ENCODE data around the gene BTN3A1. TPM values are rescaled to one million over a fixed set of nuclear protein-coding genes. Genes with fewer than 3 reads are reported as not detected.
A peak's percentile ranks its signal among the peaks of the same experiment; 100 is the strongest.

BTN3A1 gene
- total and polyA plus RNA-seq, 2 of the 13 experiments (the other 11 are each of a cell fraction or from before 2014, with no cell fraction given) = 13.3 to 14.0 TPM

- TF ChIP-seq RXRA (CRISPR knock-in tag; IDR thresholded peaks at IDR 0.05) = no peak; the same call in 1 of the 2 replicates
- TF ChIP-seq TEAD2 (CRISPR knock-in tag; IDR thresholded peaks at IDR 0.05) = no peak
- TF ChIP-seq KAT7 (CRISPR knock-in tag; IDR thresholded peaks at IDR 0.05; ENCODE audit: borderline replicate concordance) = no peak
- no peak for TF ChIP-seq ZNF670 (CRISPR knock-in tag; IDR thresholded peaks at IDR 0.05; ENCODE audit: borderline replicate concordance)
- TF ChIP-seq HOXA9 (CRISPR knock-in tag; IDR thresholded peaks at IDR 0.05; ENCODE audit: borderline replicate concordance) = no peak
- no peak for TF ChIP-seq ZNF367 (CRISPR knock-in tag; IDR thresholded peaks at IDR 0.05; ENCODE audit: borderline replicate concordance)
- TF ChIP-seq SMAD9 (CRISPR knock-in tag; IDR thresholded peaks at IDR 0.05) = no peak
- TF ChIP-seq, protein P1, sequence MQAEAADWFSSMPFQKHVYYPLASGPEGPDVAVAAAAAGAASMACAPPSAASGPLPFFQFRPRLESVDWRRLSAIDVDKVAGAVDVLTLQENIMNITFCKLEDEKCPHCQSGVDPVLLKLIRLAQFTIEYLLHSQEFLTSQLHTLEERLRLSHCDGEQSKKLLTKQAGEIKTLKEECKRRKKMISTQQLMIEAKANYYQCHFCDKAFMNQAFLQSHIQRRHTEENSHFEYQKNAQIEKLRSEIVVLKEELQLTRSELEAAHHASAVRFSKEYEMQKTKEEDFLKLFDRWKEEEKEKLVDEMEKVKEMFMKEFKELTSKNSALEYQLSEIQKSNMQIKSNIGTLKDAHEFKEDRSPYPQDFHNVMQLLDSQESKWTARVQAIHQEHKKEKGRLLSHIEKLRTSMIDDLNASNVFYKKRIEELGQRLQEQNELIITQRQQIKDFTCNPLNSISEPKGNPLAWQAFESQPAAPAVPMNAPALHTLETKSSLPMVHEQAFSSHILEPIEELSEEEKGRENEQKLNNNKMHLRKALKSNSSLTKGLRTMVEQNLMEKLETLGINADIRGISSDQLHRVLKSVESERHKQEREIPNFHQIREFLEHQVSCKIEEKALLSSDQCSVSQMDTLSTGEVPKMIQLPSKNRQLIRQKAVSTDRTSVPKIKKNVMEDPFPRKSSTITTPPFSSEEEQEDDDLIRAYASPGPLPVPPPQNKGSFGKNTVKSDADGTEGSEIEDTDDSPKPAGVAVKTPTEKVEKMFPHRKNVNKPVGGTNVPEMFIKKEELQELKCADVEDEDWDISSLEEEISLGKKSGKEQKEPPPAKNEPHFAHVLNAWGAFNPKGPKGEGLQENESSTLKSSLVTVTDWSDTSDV (CRISPR knock-in tag; IDR thresholded peaks at IDR 0.05) = no peak
- no peak for TF ChIP-seq RARA (CRISPR knock-in tag; IDR thresholded peaks at IDR 0.05)
- TF ChIP-seq HNF4A (CRISPR knock-in tag; IDR thresholded peaks at IDR 0.05) = no peak
- peak; percentile 33; the same call in 1 of the 2 replicates for TF ChIP-seq HDAC1 (CRISPR knock-in tag; IDR thresholded peaks at IDR 0.05)
- no peak for TF ChIP-seq HIC2 (CRISPR knock-in tag; IDR thresholded peaks at IDR 0.05; ENCODE audit: low read depth)
- no peak for TF ChIP-seq ZBTB4 (CRISPR knock-in tag; IDR thresholded peaks at IDR 0.05; ENCODE audit: borderline replicate concordance)
- TF ChIP-seq, protein P2, sequence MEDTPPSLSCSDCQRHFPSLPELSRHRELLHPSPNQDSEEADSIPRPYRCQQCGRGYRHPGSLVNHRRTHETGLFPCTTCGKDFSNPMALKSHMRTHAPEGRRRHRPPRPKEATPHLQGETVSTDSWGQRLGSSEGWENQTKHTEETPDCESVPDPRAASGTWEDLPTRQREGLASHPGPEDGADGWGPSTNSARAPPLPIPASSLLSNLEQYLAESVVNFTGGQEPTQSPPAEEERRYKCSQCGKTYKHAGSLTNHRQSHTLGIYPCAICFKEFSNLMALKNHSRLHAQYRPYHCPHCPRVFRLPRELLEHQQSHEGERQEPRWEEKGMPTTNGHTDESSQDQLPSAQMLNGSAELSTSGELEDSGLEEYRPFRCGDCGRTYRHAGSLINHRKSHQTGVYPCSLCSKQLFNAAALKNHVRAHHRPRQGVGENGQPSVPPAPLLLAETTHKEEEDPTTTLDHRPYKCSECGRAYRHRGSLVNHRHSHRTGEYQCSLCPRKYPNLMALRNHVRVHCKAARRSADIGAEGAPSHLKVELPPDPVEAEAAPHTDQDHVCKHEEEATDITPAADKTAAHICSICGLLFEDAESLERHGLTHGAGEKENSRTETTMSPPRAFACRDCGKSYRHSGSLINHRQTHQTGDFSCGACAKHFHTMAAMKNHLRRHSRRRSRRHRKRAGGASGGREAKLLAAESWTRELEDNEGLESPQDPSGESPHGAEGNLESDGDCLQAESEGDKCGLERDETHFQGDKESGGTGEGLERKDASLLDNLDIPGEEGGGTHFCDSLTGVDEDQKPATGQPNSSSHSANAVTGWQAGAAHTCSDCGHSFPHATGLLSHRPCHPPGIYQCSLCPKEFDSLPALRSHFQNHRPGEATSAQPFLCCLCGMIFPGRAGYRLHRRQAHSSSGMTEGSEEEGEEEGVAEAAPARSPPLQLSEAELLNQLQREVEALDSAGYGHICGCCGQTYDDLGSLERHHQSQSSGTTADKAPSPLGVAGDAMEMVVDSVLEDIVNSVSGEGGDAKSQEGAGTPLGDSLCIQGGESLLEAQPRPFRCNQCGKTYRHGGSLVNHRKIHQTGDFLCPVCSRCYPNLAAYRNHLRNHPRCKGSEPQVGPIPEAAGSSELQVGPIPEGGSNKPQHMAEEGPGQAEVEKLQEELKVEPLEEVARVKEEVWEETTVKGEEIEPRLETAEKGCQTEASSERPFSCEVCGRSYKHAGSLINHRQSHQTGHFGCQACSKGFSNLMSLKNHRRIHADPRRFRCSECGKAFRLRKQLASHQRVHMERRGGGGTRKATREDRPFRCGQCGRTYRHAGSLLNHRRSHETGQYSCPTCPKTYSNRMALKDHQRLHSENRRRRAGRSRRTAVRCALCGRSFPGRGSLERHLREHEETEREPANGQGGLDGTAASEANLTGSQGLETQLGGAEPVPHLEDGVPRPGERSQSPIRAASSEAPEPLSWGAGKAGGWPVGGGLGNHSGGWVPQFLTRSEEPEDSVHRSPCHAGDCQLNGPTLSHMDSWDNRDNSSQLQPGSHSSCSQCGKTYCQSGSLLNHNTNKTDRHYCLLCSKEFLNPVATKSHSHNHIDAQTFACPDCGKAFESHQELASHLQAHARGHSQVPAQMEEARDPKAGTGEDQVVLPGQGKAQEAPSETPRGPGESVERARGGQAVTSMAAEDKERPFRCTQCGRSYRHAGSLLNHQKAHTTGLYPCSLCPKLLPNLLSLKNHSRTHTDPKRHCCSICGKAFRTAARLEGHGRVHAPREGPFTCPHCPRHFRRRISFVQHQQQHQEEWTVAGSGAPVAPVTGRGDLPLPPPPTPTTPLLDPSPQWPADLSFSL (CRISPR knock-in tag; IDR thresholded peaks at IDR 0.05) = no peak
These were observed 56.0 kb downstream of the BTN3A1 start, which contains the start of gene BTN2A1 (continued) for GRCh38 chr6:26457806-26458688.
